ENCODE results near the gene MST1. TPM values are rescaled to one million over a fixed set of nuclear protein-coding genes. Genes with fewer than 3 reads are reported as not detected.

MST1 gene
- total RNA-seq, 1 experiment from 2014 or later, result 1.7 TPM

- no peak overlapping the region for H2AFZ ChIP-seq (ENCODE audit: low read length)
- H3K9ac ChIP-seq (ENCODE audit: low read length), result no peak overlapping the region
- TF ChIP-seq, protein P1, sequence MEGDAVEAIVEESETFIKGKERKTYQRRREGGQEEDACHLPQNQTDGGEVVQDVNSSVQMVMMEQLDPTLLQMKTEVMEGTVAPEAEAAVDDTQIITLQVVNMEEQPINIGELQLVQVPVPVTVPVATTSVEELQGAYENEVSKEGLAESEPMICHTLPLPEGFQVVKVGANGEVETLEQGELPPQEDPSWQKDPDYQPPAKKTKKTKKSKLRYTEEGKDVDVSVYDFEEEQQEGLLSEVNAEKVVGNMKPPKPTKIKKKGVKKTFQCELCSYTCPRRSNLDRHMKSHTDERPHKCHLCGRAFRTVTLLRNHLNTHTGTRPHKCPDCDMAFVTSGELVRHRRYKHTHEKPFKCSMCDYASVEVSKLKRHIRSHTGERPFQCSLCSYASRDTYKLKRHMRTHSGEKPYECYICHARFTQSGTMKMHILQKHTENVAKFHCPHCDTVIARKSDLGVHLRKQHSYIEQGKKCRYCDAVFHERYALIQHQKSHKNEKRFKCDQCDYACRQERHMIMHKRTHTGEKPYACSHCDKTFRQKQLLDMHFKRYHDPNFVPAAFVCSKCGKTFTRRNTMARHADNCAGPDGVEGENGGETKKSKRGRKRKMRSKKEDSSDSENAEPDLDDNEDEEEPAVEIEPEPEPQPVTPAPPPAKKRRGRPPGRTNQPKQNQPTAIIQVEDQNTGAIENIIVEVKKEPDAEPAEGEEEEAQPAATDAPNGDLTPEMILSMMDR (conservative IDR thresholded peaks at IDR 0.05; ENCODE audit: low read depth, low read length), result no peak
- no peak for TF ChIP-seq EZH2phosphoT487 (IDR thresholded peaks at IDR 0.05; ENCODE audit: borderline replicate concordance, low read length)
- no peak for TF ChIP-seq EZH2 (IDR thresholded peaks at IDR 0.05; ENCODE audit: low read length, unreplicated experiment)
- no peaks in the 10 kb centered on the region for H4K20me1 ChIP-seq (ENCODE audit: low read length)
- H3K27ac ChIP-seq (ENCODE audit: low read length), result no peak overlapping the region
- POLR2A ChIA-PET (ENCODE audit: unreplicated experiment), result no interaction called here
- no peak overlapping the region for H3K4me3 ChIP-seq (ENCODE audit: low read length)
- ATAC-seq (no peak), DNase-seq (no peak)
- H3K9me2 ChIP-seq (replicated peaks; ENCODE audit: low read length), result no peaks in the 10 kb centered on the region
- TSS peak; percentile 9 for BruUV-seq (replicated peaks)
- H3K4me1 ChIP-seq (ENCODE audit: insufficient read depth, low read length), result no peaks in the 10 kb centered on the region
- H3K4me2 ChIP-seq (ENCODE audit: low read length), result no peak overlapping the region
- intact Hi-C loops (cut with micrococcal nuclease), result no loop called here
- no peaks in the 10 kb centered on the region for H3F3A ChIP-seq (ENCODE audit: low read length, unreplicated experiment)
- no peaks in the 10 kb centered on the region for H3K79me2 ChIP-seq (ENCODE audit: low read length)
- peaks cover 39% of the 10 kb centered on the region; the same call in 1 of the 2 replicates for H3K36me3 ChIP-seq (ENCODE audit: low read depth, low read length)
- H3K27me3 ChIP-seq (ENCODE audit: low read length), result no peaks in the 10 kb centered on the region
- H3K9me3 ChIP-seq (ENCODE audit: low read length), result no peaks in the 10 kb centered on the region
- CTCF ChIA-PET, result no interaction called here
Observed at GRCh38 chr3:49683162-49683561, 6.1 kb downstream of the MST1 start.

DNA sequence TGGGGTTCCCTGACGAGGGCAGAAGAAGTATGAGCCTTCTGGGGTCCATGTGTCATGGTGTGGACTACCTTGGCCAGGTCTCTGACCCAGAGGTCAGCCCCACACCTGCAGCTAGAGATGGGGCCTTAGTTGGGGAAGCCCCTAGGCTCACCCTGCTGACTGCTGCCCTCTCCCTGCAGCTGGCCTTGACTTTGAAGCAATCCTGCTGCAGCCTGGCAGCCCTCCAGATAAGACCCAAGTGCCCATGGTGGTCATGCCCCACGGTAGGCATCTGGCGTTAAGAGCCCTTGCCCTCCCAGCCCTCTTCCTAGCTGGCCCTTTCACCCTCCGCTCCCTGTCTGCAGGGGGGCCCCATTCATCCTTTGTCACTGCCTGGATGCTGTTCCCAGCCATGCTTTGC is 7.7 kb downstream of the MST1 start:
- Histone ChIP-seq H3K9me2 (replicated peaks; ENCODE audit: low read length) (no peaks in the 10 kb centered on the region), H3K4me2 (ENCODE audit: low read length) (no peak overlapping the region), H3K4me3 (ENCODE audit: low read length) (no peak overlapping the region), H3K79me2 (ENCODE audit: low read length) (no peaks in the 10 kb centered on the region; the same call in 1 of the 2 replicates), H3K36me3 (ENCODE audit: low read depth, low read length) (peaks cover 52% of the 10 kb centered on the region; the same call in 1 of the 2 replicates), H3K27ac (ENCODE audit: low read length) (no peak overlapping the region), H4K20me1 (ENCODE audit: low read length) (no peaks in the 10 kb centered on the region), H3K4me1 (ENCODE audit: insufficient read depth, low read length) (no peaks in the 10 kb centered on the region), H3K9ac (ENCODE audit: low read length) (no peak overlapping the region), H3K27me3 (ENCODE audit: low read length) (no peaks in the 10 kb centered on the region), H2AFZ (ENCODE audit: low read length) (no peak overlapping the region), H3F3A (ENCODE audit: low read length, unreplicated experiment) (no peaks in the 10 kb centered on the region), H3K9me3 (ENCODE audit: low read length) (no peaks in the 10 kb centered on the region)
- intact Hi-C loops (cut with micrococcal nuclease), result no loop called here
- TF ChIP-seq EZH2 (IDR thresholded peaks at IDR 0.05; ENCODE audit: low read length, unreplicated experiment), result no peak
- no peak for ATAC-seq
- ChIA-PET POLR2A (ENCODE audit: unreplicated experiment) (no interaction called here), CTCF (no interaction called here)
- BruUV-seq (replicated peaks), result no TSS peak
- no peak for DNase-seq

GRCh38 chr3:49681232-49681522 is 8.1 kb downstream of the MST1 start:
- Histone ChIP-seq H3K4me1 (ENCODE audit: insufficient read depth, low read length) (no peaks in the 10 kb centered on the region), H3K27me3 (ENCODE audit: low read length) (no peaks in the 10 kb centered on the region), H3K4me3 (ENCODE audit: low read length) (no peak overlapping the region), H3K9ac (ENCODE audit: low read length) (no peak overlapping the region), H4K20me1 (ENCODE audit: low read length) (no peaks in the 10 kb centered on the region), H3K9me2 (replicated peaks; ENCODE audit: low read length) (no peaks in the 10 kb centered on the region), H3K79me2 (ENCODE audit: low read length) (no peaks in the 10 kb centered on the region; the same call in 1 of the 2 replicates), H3F3A (ENCODE audit: low read length, unreplicated experiment) (no peaks in the 10 kb centered on the region), H3K9me3 (ENCODE audit: low read length) (no peaks in the 10 kb centered on the region), H3K36me3 (ENCODE audit: low read depth, low read length) (peaks cover 56% of the 10 kb centered on the region; the same call in 1 of the 2 replicates), H3K27ac (ENCODE audit: low read length) (no peak overlapping the region), H2AFZ (ENCODE audit: low read length) (no peak overlapping the region), H3K4me2 (ENCODE audit: low read length) (no peak overlapping the region)
- intact Hi-C loops (cut with micrococcal nuclease), result no loop called here
- TF ChIP-seq, protein P1 (conservative IDR thresholded peaks at IDR 0.05; ENCODE audit: low read depth, low read length), result no peak
- TF ChIP-seq EZH2phosphoT487 (IDR thresholded peaks at IDR 0.05; ENCODE audit: borderline replicate concordance, low read length) (no peak), EZH2 (IDR thresholded peaks at IDR 0.05; ENCODE audit: low read length, unreplicated experiment) (no peak)
- ChIA-PET POLR2A (ENCODE audit: unreplicated experiment) (no interaction called here), CTCF (no interaction called here)
- DNase-seq, result no peak
- no TSS peak for BruUV-seq (replicated peaks)
- ATAC-seq, result no peak
